Breast epithelium (tissue), 4 donors: ENCODE results near the gene HEY2. TPM values are rescaled to one million over a fixed set of nuclear protein-coding genes. Genes with fewer than 3 reads are reported as not detected.
A peak's percentile ranks its signal among the peaks of the same experiment; 100 is the strongest.
"Not testable (repeated sequence)": the region's sequence is repeated elsewhere in the genome, so short reads cannot be mapped to it uniquely, and the experiment has no call there.

Experiments used
- DNase-seq, 2 donors: peaks; one replicate each; pipeline ENCODE4 v3.0.0-alpha.2; 2019; ENCODE audit warnings: low spot score in 2 of 2
- H3K27ac ChIP-seq, 2 donors: fragments of 200-600 bp; sonication (generic) in 1 of 2; one replicate each; pipeline ENCODE4 v1.5.1; 2016 to 2019; ENCODE audit warnings: mild to moderate bottlenecking in 1 of 2
- H3K27me3 ChIP-seq, 2 donors: fragments of 200-600 bp; sonication (generic) in 1 of 2; one replicate each; pipeline versions ENCODE4 v1.5.1 to v1.6.0; 2017 to 2019; ENCODE audit warnings: control low read depth in 1 of 2, mild to moderate bottlenecking in 1 of 2
- H3K36me3 ChIP-seq: fragments of 200-600 bp; one replicate; pipeline ENCODE4 v1.5.1; 2019
- H3K4me1 ChIP-seq, 2 donors: fragments of 200-600 bp; sonication (generic); one replicate each; pipeline ENCODE4 v1.5.1; 2016 to 2019; ENCODE audit warnings: control low read depth in 1 of 2
- H3K4me3 ChIP-seq, 3 donors: fragments of 200-600 bp; sonication (generic); 1 replicate in 2 of 3; 2 replicates in 1 of 3; pipeline ENCODE4 v1.5.1; 2016 to 2019; ENCODE audit warnings: mild to moderate bottlenecking in 3 of 3, moderate library complexity in 2 of 3
- H3K9me3 ChIP-seq, 2 donors: fragments of 200-600 bp; sonication (generic) in 1 of 2; one replicate each; pipeline ENCODE4 v1.5.1; 2016 to 2019; ENCODE audit warnings: control low read depth in 1 of 2
- POLR2A ChIP-seq: fragments of 450-650 bp; IDR thresholded peaks from one replicate; pipeline ENCODE4 v1.6.1; 2016; ENCODE audit warnings: antibody characterized with exemption, mild to moderate bottlenecking, moderate library complexity
- POLR2AphosphoS5 ChIP-seq, 3 donors: sonication (generic); formaldehyde crosslinking; IDR thresholded peaks; one replicate each; pipeline ENCODE4 v1.6.1; 2017; ENCODE audit warnings: antibody characterized with exemption in 3 of 3
- intact Hi-C: fragments of 100-400 bp; cut with DNase I; formaldehyde crosslinking; loops from one replicate; pipeline ENCODE4 v1.15.1; 2023; ENCODE audit warnings: low total_unique reads
- total RNA-seq, 3 donors: library from RNA; depleted of rRNA; stranded (reverse); fragments of >200 nt; gene quantifications; one replicate each; pipeline ENCODE4 v1.1.0, GENCODE V29; 2016
- TF ChIP-seq, protein P1 (sequence below), 3 donors: fragments of 450-650 bp; IDR thresholded peaks; one replicate each; pipeline ENCODE4 v1.5.1; 2016 to 2017; ENCODE audit warnings: antibody characterized with exemption in 3 of 3, mild to moderate bottlenecking in 3 of 3, moderate library complexity in 3 of 3

Gene HEY2
- total RNA-seq, 3 donors from 2014 or later, result 2.3 to 8.2 (median 2.4) TPM

DNA sequence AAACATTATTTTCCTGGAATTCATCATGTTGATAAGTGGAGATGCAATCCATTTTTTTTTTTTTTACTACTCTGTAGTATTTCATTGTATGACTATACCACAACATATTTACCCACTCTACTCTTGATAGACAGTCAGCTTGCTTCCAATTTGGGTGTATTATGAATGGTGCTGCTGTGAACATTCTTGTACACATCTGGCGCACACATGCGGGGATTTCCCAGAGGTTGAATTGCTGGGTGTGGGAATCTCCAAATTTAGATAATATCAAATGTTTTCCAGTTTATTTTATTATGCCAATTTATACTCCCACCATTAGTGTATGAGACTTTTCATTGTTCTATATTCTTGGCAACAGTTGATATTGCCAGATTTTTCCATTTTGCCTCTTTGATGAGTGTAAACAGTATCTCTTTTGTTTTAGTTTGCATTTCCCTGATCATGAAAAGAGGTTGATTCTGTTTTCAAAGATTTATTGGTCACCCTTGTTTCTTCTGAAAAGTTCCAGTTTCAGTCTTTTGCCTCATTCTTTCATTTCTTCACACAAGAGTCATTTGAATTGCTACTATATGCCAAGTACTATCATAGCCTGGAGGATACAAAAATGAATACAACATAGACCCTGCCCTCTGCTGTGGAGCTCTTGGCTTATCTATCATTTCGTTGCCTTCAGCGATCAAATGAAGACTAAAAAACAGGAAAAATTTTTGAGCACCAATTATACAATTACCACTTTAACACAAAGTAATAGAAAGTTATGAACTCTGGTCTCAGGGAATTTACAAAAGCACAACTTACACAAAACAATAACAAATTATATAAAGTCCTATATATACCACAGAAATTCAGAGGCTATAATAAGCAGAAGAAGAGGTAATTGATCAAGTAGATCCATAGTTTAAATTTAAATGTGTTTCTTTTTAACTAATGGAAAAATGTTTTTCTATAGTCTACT lies 24.2 kb downstream of the HEY2 start:
- Histone ChIP-seq H3K4me3 (no peak overlapping the region), H3K27ac (no peak overlapping the region), H3K36me3 (no peaks in the 10 kb centered on the region), H3K4me1 (no peaks in the 10 kb centered on the region), H3K9me3 (no peaks in the 10 kb centered on the region), H3K27me3 (no peaks in the 10 kb centered on the region)
- no peak for DNase-seq
- TF ChIP-seq POLR2AphosphoS5 (IDR thresholded peaks at IDR 0.05) (no peak), POLR2A (no peak)
- TF ChIP-seq, protein P1, sequence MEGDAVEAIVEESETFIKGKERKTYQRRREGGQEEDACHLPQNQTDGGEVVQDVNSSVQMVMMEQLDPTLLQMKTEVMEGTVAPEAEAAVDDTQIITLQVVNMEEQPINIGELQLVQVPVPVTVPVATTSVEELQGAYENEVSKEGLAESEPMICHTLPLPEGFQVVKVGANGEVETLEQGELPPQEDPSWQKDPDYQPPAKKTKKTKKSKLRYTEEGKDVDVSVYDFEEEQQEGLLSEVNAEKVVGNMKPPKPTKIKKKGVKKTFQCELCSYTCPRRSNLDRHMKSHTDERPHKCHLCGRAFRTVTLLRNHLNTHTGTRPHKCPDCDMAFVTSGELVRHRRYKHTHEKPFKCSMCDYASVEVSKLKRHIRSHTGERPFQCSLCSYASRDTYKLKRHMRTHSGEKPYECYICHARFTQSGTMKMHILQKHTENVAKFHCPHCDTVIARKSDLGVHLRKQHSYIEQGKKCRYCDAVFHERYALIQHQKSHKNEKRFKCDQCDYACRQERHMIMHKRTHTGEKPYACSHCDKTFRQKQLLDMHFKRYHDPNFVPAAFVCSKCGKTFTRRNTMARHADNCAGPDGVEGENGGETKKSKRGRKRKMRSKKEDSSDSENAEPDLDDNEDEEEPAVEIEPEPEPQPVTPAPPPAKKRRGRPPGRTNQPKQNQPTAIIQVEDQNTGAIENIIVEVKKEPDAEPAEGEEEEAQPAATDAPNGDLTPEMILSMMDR (IDR thresholded peaks at IDR 0.05), result no peak
- intact Hi-C loops, result no loop called here

DNA sequence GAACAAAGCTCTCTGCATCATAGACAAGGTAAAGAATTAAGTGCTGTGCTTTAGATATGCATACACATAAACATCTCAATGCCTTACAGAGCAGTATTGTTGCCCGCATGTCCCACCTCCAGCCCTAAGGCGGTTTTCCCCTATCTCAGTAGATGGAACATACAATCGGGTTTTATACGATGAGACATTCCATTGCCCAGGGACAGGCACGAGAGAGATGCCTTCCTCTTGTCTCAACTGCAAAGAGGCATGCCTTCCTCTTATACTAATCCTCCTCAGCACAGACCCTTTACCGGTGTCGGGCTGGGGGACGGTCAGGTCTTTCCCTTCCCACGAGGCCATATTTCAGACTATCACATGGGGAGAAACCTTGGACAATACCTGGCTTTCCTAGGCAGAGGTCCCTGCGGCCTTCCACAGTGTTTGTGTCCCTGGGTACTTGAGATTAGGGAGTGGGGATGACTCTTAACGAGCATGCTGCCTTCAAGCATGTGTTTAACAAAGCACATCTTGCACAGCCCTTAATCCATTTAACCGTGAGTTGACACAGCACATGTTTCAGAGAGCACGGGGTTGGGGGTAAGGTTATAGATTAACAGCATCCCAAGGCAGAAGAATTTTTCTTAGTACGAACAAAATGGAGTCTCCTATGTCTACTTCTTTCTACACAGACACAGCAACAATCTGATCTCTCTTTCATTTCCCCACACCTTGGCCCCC lies 26.8 kb downstream of the HEY2 start:
- H3K4me1 ChIP-seq, H3K9me3 ChIP-seq, H3K27me3 ChIP-seq, H3K36me3 ChIP-seq, H3K27ac ChIP-seq, DNase-seq, intact Hi-C loops, H3K4me3 ChIP-seq: not testable (repeated sequence)

DNA sequence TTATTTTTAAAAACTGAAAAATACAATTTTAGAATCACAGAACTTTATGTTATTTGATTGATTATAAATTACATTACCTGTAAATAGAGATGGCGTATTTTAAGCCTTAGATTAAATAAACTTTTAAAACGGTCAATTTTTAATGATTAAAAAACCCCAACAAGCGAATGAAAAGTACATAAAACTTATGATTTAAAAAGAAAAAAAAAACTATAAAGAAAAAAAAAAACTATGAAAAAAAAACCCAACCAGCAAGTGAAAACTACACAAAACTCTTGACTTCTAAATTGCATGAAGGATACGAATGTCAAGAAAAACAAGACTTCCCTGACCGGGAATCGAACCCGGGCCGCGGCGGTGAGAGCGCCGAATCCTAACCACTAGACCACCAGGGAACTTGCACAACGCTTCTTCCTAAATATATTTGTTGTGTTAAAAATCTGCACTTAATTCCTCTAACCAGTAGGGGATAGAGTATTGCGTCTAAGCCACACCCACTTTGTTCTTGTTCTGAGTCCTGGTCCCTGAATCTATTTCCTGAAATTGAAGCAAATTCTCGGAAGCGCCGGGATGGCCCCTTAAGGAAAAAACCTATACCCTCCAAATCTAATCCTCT lies 30.6 kb downstream of the HEY2 start:
- no peaks in the 10 kb centered on the region for H3K36me3 ChIP-seq
- H3K9me3 ChIP-seq, result no peaks in the 10 kb centered on the region
- H3K4me3 ChIP-seq, result peak overlapping the region; percentile 63 to 75 (median 64)
- no peaks in the 10 kb centered on the region for H3K27me3 ChIP-seq
- H3K4me1 ChIP-seq, result no peaks in the 10 kb centered on the region
- H3K27ac ChIP-seq, result peak overlapping the region; percentile 93 to 96
- intact Hi-C loops, result no loop called here
- peak; percentile 46 for TF ChIP-seq POLR2A
- TF ChIP-seq, protein P1 (IDR thresholded peaks at IDR 0.05), result peak; percentile 60 to 78 (median 71)
- TF ChIP-seq POLR2AphosphoS5 (IDR thresholded peaks at IDR 0.05), result peak; percentile 74 to 94 (median 80)
- DNase-seq, result peak; percentile 88 to 89

DNA sequence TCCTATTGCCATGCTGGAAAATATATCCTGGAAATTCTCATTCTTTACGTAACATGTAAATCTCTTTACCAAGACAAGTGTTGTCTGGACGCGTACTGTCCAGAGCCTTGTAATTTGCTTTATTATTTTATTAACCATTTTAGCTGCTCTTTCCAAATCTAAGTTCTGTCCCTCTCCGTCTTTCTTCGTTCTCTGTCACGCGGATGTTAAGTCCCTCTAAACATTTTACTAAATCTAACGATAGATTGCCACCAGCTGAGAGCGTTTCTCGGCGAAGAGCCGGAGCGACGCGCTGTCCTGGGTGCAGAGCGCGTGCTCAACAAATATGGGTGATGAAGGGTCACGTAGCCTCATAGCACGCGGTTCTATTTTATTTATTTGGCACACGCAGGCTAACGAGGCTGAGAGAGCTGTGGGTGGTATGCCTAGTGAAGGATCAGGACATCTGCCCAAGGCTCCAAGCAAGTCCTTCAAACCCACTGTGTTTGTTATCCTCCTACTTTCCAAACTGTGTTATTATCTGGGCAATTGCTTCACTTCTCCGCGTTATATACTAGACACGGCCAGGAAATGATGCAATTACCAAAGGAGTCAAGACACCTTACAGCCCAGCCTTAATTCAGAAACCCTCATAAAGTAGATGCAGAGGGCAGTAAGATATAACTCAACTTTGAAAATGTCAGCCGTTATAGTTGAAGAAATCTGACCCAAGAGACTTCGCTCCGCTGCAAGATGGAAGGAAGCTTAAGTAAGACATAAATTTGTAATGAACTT lies 31.3 kb downstream of the HEY2 start:
- Histone ChIP-seq H3K27ac (peak overlapping the region; percentile 93 to 96), H3K9me3 (no peaks in the 10 kb centered on the region), H3K36me3 (no peaks in the 10 kb centered on the region), H3K4me3 (peak overlapping the region; percentile 63 to 75 (median 64)), H3K4me1 (no peaks in the 10 kb centered on the region), H3K27me3 (no peaks in the 10 kb centered on the region)
- TF ChIP-seq, protein P1 (IDR thresholded peaks at IDR 0.05), result no peak
- TF ChIP-seq POLR2AphosphoS5 (IDR thresholded peaks at IDR 0.05), result peak; percentile 55 to 81 (median 62)
- peak; percentile 45 for TF ChIP-seq POLR2A
- intact Hi-C loops, result no loop called here
- DNase-seq, result peak in 1 of 2 donors; percentile 34

DNA sequence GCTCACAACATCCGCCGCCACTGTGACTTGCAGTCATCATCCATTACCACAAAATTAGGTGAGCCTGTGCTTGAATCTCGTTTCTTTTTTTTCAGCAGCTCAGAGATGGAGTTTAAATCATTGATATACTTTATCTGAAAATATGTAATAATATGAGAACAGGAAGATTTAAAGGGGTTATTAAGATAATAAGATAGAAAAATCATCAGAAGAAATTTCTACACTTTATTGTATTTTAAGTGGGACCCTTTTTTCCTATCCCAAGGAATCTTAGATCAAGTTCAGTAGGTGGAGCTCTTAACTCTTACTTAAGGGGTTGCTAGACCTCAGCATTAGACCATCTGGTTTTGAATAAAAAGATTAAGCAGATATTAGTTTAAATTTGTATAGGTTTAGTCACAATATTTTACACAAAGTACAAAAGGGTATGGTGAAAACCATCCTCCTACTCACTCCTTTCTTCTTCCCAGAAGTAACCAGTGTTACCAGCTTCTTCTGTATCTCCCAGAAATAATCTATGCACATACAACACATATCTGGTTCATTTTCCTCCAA lies 32.0 kb downstream of the HEY2 start:
- Histone ChIP-seq H3K4me3 (peak overlapping the region; percentile 63 to 75 (median 64)), H3K4me1 (no peaks in the 10 kb centered on the region), H3K27me3 (no peaks in the 10 kb centered on the region), H3K36me3 (no peaks in the 10 kb centered on the region), H3K27ac (peak overlapping the region; percentile 93 to 96), H3K9me3 (no peaks in the 10 kb centered on the region)
- intact Hi-C loops, result no loop called here
- TF ChIP-seq, protein P1 (IDR thresholded peaks at IDR 0.05), result no peak
- TF ChIP-seq POLR2AphosphoS5 (IDR thresholded peaks at IDR 0.05) (no peak), POLR2A (no peak)
- DNase-seq, result no peak
